Raji (cell line): ENCODE measurements around the gene PHPT1.

Source experiments
- POLR2A ChIP-seq: IDR thresholded peaks from 2 replicates; pipeline ENCODE4 v1.6.1; 2011; ENCODE audit warnings: low read depth, low read length, control low read depth; ENCODE audit not compliant: insufficient read depth

Gene PHPT1

DNA sequence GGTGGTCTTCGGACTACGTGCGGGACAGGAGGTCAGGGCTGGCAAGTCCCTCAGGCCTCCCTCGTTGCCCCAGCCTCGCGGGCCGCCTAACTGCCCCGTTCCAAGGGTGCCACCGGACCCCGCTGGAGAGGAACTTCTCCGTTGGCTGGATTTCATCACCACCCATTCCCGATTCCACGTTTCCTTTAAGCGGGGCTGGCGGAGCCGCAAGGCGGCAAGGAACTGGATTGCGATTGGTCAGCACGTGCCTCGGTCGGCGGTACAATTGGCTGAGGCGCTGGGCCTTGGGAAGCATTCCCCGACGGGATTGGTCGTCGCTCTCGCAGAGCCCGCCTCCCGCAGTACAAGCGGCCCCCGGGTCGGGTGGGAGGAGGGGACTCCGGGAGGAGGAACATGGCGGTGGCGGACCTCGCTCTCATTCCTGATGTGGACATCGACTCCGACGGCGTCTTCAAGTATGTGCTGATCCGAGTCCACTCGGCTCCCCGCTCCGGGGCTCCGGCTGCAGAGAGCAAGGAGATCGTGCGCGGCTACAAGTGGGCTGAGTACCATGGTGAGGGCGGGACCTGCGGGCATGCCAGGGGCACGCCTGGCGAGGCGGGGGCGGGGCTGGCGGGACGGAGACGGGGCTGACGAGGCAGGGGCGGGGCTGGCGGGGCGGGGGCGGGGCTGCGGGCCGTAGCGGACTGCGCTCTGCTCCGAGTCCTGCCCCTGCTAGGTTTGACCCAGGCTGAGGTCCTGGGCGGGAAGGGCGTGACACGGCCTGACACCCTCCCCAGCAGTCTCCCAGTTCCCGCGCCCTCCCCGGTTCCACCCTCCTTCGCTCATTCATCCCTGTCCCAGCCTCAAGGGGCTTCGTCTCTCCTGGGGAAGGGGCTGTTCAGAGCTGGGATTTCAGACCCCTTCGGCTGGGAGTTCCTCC is at the start of gene PHPT1:
PHPT1 (plus strand) TSS at position 372 of the 922 bp plus-strand sequence; CDS start at position 394, 22 bp downstream.
- peak; percentile 97 for TF ChIP-seq POLR2A

DNA sequence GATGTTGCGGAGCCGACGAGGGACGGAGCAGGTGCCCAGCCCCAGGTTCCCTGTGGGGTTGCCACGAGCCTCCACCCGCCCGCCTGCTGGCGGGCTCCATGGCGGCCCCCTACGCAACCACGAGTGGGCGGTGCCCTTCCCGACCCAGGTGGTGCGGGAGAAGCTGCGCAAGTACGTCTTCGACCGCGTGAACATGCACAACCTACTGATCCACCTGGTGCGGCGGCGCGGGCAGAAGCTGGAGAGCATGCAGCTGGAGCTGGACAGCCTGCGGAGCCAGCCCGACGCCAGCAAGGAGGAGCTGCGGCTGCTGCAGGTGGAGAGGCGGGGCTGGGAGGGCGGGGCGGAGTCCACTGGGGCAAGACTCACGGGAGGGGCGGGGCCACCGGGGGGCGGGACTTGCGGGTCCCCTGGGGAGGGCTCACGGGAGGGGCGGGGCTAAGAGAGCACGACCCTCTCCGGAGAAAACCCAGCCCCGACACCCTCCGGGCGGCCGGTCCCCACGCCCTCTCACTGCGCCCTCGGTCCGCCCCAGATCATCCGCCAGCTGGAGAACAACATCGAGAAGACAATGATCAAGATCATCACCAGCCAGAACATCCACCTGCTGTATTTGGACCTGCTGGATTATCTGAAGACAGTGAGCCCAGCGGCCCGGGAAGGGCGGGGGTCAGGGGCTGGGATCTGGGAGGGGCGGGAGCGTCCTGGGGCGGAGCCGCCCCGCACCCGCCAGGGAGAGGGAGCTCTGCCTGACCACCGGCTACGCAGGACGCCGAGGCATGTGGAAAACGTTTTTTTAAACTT is 49.2 kb upstream of the PHPT1 start:
- peak; percentile 41; the same call in 1 of the 2 replicates for TF ChIP-seq POLR2A

DNA sequence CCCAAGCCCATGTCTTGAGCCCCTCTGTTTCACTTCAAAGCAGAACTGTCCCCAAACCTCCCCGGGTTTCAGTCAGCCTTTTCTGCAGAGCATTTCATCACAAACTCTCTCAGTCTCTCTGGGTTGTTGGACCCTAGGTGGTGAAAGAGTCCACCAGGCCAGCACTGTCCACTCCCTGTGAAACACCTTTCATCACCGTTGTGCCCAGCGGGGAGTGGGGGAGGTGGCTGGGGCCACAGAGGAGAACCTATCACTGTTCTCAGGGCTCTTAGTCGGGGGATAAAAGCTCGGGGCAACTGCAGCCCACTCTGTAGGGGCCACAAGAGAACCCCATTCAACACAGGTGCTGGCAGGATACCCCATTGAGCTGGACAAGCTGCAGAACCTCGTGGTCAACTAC is 46.9 kb upstream of the PHPT1 start:
- TF ChIP-seq POLR2A: 0 out of 2 replicates have a peak, but pooled peaks have one; percentile 21

DNA sequence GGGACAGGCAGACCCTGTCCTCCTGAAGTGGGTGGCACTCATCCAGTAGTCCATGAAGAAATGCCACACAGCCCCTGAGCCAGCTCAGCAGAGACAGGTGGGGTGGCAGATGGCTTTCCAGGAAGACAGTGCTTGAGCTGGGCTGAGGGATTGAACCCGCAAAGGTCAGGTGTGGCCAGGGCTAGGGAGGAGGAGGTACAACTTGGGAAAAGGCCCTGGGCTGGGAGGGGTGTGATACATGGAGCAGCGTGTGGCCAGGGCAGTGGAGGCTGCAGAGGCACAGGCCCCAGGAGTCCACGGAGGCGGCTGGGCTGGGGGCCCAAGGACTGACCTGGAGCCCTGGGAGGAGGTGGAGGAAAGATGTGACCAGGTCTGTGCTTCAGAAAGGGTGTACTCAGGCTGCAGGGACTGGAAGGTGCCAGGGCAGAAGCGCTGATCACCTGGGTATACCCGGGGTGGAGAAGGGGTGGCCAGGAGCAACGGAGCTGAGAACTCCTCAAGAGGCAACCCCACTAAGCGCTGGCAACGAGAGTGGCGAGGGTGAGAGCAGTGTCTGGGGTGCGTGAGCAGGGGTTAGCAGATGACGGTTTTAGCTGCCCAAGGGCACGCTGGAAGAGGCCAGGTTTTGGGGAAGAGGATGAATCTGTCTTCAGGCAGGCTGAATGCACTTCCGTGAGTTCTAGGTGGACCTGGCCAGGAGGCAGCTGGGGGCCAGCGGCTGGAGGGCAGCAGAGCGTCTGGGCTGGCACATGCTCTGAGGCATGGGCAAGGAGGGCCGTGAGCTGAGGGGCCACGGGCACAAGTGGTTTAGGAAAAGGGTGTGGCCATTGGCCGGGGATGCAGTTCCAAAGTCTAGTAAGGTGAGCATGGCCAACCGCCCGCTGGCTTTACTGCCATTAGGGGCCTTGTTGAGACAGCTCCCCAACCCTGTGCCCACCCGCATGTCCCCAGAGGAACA is 45.4 kb upstream of the PHPT1 start:
- 0 out of 2 replicates have a peak, but pooled peaks have one; percentile 24 for TF ChIP-seq POLR2A

DNA sequence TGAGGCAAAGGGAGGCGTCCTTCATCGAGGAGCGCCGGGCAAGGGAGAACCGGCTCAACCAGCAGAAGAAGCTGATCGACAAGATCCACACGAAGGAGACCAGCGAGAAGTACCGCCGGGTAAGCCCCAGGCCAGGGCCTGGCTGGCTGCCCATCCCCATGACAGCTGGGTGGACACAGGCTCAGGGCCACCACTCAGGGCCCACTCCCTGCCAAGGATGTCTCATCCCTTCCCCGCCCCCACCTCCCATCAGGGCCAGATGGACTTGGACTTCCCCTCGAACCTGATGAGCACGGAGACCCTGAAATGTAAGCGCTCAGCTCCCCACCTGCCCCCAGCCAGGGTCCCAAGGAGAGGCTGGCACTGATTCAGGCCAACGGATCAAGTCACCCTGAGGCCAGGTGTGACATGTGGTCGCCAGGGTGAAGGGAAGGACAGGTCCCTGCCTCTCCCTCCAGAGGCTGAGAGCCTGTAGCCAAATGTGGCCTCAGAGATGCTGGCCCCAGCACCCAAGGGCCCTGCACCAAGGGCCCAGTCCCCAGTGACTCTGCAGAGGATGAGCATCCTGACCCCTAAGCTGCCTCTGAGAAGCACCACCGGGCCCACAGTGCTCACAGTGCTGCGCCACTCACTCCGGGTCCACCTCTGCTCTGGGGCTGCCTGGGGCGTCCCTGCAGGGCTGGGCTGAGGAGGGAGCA is 44.6 kb upstream of the PHPT1 start:
- TF ChIP-seq POLR2A: no peak

DNA sequence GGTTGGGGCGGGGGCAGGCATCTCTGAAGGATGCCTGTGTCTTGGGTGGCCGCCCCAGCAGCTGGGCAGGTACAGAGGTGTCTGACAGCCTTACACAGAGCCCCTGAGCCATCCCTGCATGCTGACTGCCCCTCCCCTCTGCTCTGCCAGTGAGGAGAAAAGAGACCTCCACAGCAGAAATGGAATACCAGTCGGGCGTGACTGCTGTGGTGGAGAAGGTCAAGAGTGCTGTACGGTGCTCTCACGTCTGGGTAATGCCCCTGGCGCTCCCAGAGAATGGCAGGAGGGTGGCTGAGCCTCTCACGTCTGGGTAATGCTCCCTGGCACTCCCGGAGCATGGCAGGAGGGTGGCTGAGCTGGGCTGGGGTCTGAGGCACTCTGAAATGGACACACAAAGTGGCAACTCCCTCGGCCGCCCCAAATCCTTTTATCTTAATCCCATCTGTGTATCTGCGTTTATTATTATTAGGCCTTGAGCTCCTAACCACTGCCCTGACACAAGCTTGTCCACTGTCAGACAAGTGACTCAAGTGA is 43.9 kb upstream of the PHPT1 start:
- no peak for TF ChIP-seq POLR2A

DNA sequence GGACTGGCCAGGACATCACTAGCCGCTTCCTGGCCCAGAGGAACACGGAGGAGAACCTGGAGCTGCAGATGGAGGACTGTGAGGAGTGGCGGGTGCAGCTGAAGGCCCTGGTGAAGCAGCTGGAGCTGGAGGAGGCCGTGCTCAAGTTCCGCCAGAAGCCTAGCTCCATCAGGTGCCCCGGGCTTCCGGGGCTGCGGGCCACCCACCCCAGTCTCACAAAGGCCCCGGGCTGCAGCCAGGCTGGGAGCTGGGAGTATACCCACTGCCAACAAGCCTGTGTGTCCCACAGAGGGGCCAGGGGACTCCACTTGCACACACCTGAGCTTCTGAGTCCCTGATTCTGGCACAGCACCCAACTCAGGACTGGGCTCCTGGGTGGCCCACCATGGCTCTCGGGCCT is 43.1 kb upstream of the PHPT1 start:
- TF ChIP-seq POLR2A: no peak

DNA sequence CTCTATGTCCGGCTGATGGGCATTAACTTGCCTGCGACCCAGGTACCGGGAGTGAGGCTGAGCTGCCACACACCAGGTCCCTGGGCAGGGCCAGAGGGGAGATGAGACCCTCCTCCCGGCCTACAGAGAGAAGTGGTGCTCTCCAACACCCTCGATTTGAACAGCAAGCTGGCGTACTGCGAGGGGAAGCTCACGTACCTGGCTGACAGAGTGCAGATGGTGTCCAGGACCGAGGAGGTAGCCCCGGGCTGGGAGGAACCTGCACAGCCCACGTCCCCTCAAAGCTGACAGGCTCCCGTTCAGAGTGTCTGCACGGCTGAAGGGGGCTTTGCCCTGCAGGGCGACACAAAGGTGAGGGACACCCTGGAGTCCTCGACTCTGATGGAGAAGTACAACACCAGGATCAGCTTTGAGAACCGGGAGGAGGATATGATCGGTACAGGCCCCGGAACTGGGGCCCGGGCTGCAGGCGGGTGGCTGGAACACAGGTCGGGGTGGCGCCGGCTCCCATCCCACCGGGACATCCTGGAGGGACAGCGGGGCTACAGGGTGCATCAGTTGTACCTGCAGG is 42.5 kb upstream of the PHPT1 start:
- TF ChIP-seq POLR2A: no peak

DNA sequence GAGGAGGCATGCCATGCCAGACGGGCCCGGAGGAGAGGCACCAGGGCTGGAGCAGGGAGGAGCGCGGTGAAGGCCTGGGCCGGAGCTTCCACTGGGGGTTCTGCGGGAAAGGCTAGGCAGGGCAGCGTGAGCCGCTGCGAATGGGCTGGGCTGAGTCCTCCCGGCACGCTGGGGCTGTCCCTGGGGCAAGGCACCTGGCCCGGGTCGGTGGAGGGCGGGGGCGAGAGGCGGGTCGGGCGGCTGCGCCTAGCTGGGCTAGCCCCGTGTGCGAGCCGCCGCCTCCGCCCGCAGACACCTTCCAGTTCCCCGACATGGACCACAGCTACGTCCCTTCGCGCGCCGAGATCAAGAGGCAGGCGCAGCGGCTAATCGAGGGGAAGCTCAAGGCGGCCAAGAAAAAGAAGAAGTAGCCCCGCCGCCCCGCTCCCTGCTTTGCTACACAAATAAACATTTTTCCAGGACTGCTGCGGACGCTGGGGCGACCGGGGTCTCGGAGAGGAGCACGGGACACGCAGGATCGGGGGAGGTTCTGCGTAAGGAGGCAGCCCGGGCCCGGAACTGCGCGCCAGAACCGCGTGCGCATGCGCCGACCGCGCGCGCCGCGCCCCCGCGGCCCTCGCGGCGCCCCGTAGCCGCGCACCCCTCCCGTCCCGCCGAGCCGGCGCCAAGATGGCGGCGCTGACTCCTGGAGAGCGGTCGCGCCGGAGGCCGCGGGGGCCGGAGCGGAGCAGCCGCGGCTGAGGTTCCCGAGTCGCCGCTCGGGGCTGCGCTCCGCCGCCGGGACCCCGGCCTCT is 41.7 kb upstream of the PHPT1 start, which contains the start of gene RABL6:
RABL6 (plus strand) TSS at position 668 of the 794 bp plus-strand sequence. CDS start 249 bp downstream, outside the sequence.
- peak; percentile 95 for TF ChIP-seq POLR2A

DNA sequence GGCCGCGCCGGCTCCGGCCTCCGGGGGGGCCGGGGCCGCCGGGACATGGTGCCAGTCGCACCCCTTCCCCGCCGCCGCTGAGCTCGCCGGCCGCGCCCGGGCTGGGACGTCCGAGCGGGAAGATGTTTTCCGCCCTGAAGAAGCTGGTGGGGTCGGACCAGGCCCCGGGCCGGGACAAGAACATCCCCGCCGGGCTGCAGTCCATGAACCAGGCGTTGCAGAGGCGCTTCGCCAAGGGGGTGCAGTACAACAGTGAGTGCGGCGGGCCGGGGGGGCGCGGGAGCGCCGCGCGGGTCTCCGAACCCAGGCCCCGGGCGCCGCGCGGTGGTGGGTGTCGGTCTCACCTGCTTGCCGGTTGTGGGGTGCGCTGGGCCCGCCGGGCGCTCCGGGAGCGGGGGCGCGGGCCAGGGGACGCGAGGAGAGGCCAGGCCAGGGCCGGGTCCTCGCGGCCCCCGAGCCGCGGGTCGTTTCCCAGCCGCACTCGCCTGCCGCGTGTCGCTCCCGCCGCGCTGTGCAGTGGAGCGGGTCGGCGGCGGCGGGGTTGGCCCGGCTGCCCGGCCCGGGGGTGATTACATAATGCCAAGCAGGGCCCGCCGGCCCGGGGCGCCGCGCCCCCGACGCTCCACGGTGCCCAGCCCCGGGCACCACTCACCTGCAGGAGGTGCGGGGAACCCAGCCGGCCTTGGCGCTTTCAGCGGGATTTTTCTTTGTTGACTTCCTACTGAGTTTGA is 41.0 kb upstream of the PHPT1 start:
- TF ChIP-seq POLR2A: 0 out of 2 replicates have a peak, but pooled peaks have one; percentile 9

DNA sequence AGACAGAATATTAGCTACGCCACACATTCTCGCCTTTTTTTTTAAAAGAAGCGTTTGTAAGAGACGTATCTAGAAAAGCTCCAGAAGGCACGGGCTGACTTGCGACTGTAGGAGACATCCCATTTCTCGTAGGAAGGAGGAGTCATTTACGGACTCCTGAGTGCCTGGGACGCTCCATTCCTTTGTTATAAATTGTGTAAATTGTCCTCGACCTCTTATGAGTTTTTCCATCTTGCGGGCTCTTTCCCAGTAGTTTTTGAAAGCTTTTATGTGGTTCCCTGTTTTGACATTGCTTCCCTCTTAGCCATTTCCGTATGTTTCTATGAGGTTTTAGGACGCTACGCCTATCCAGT is 40.4 kb upstream of the PHPT1 start:
- TF ChIP-seq POLR2A: no peak
